Colon (tissue), 2 donors: Measurements from ENCODE around the gene RHBDF1.

ENCODE experiments used
- FAIRE-seq: peaks from 2 replicates; lab custom pipeline; 2012; peaks lifted over from hg19 to GRCh38; lab: Jason Lieb, UNC
- donor health status: control.
- donor health status: control.

RHBDF1 gene

GRCh38 chr16:94918-95265 is 22.5 kb upstream of the RHBDF1 start:
- FAIRE-seq = no peak

GRCh38 chr16:92431-93339 is 20.3 kb upstream of the RHBDF1 start:
- FAIRE-seq = no peak

GRCh38 chr16:91484-91883 is 19.1 kb upstream of the RHBDF1 start:
- FAIRE-seq = no peak

GRCh38 chr16:89391-90302 is 17.2 kb upstream of the RHBDF1 start:
- FAIRE-seq = no peak

- FAIRE-seq = no peak
These were observed 16.2 kb upstream of the RHBDF1 start for GRCh38 chr16:88613-89012.

- FAIRE-seq = no peak
These were observed 14.1 kb upstream of the RHBDF1 start for GRCh38 chr16:86483-86952.

GRCh38 chr16:85865-86264 is 13.4 kb upstream of the RHBDF1 start:
- no peak for FAIRE-seq

- FAIRE-seq = no peak
These were observed 13.0 kb upstream of the RHBDF1 start for GRCh38 chr16:85407-85782.

GRCh38 chr16:84718-85406 is 12.4 kb upstream of the RHBDF1 start:
- no peak for FAIRE-seq

- FAIRE-seq = no peak
These were observed 11.6 kb upstream of the RHBDF1 start for GRCh38 chr16:83781-84615.

- FAIRE-seq = no peak
These were observed 10.7 kb upstream of the RHBDF1 start for GRCh38 chr16:83060-83603.

- FAIRE-seq = no peak
These were observed 7.0 kb upstream of the RHBDF1 start for GRCh38 chr16:79151-80054.

GRCh38 chr16:78444-79150 is 6.2 kb upstream of the RHBDF1 start:
- FAIRE-seq = no peak

- no peak for FAIRE-seq
These were observed 5.5 kb upstream of the RHBDF1 start, which contains the start of gene MPG for GRCh38 chr16:77807-78443. MPG (plus strand) TSS chr16:78225; CDS start chr16:78310, 85 bp downstream.

GRCh38 chr16:77273-77806 is 4.9 kb upstream of the RHBDF1 start:
- no peak for FAIRE-seq

- no peak for FAIRE-seq
These were observed 4.3 kb upstream of the RHBDF1 start for GRCh38 chr16:76535-77272.

- no peak for FAIRE-seq
These were observed 3.4 kb upstream of the RHBDF1 start for GRCh38 chr16:75580-76501.
